PC-9 (cell line): ENCODE measurements around the gene NLGN2. TPM values are rescaled to one million over a fixed set of nuclear protein-coding genes. Genes with fewer than 3 reads are reported as not detected.

ENCODE experiments used
- BruUV-seq: library from RNA; stranded (reverse); fragments of 400-500 nt; replicated peaks from 2 replicates; lab custom pipeline; 2021; lab: Mats Ljungman, UMichigan
- CTCF ChIA-PET: fragments of 300-600 bp; sonication (Branson Sonifier 250); formaldehyde crosslinking; loops from one replicate; lab custom pipeline; 2022; ENCODE audit warnings: antibody characterized with exemption; lab: Charles Lee
- POLR2A ChIA-PET: fragments of 300-600 bp; sonication (Branson Sonifier 250); formaldehyde crosslinking; loops from one replicate; lab custom pipeline; 2022; ENCODE audit warnings: antibody characterized with exemption; ENCODE audit not compliant: unreplicated experiment; lab: Charles Lee
- DNase-seq, 2 experiments: peaks; one replicate each; pipeline versions ENCODE4 v3.0.0 to v3.0.0-alpha.2; 2015 to 2022; ENCODE audit warnings: mixed read lengths in 1 of 2
- H2AFZ ChIP-seq: fragments of 200-600 bp; sonication (generic); 2 replicates; pipeline ENCODE4 v1.8.1; 2017; ENCODE audit warnings: antibody characterized with exemption
- H3F3A ChIP-seq: fragments of 200-600 bp; sonication (generic); 2 replicates; pipeline ENCODE4 v1.8.1; 2017; ENCODE audit warnings: antibody characterized with exemption, mild to moderate bottlenecking, low read depth; ENCODE audit not compliant: insufficient read depth
- H3K27ac ChIP-seq: fragments of 200-600 bp; sonication (generic); 2 replicates; pipeline ENCODE4 v1.6.1; 2016; ENCODE audit warnings: mixed run types
- H3K27me3 ChIP-seq: fragments of 200-600 bp; sonication (generic); 2 replicates; pipeline ENCODE4 v1.6.1; 2016; ENCODE audit warnings: low read depth, mixed run types; ENCODE audit not compliant: insufficient read depth
- H3K36me3 ChIP-seq: fragments of 200-600 bp; sonication (generic); 2 replicates; pipeline ENCODE4 v1.6.1; 2016; ENCODE audit warnings: low read depth, mixed run types
- H3K4me1 ChIP-seq: fragments of 200-600 bp; sonication (generic); replicated peaks from 2 replicates; pipeline ENCODE4 v1.6.1; 2016; ENCODE audit warnings: mixed run types; ENCODE audit not compliant: insufficient read depth
- H3K4me2 ChIP-seq: fragments of 200-600 bp; sonication (generic); 2 replicates; pipeline ENCODE4 v1.6.1; 2017; ENCODE audit warnings: mixed run types
- H3K4me3 ChIP-seq: fragments of 200-600 bp; sonication (generic); 2 replicates; pipeline ENCODE4 v1.6.1; 2016; ENCODE audit warnings: mixed run types
- H3K79me2 ChIP-seq: fragments of 200-600 bp; sonication (generic); 2 replicates; pipeline ENCODE4 v1.6.1; 2017; ENCODE audit warnings: low read depth, mixed run types
- H3K9me2 ChIP-seq: fragments of 200-600 bp; sonication (generic); 2 replicates; pipeline ENCODE4 v1.8.1; 2017; ENCODE audit warnings: mild to moderate bottlenecking; ENCODE audit not compliant: insufficient read depth
- H3K9me3 ChIP-seq: fragments of 200-600 bp; sonication (generic); 2 replicates; pipeline ENCODE4 v1.8.1; 2016; ENCODE audit warnings: low read depth; ENCODE audit not compliant: insufficient read depth
- H4K20me1 ChIP-seq: fragments of 200-600 bp; sonication (generic); 2 replicates; pipeline ENCODE4 v1.8.1; 2017; ENCODE audit not compliant: insufficient read depth
- CTCF ChIP-seq: fragments of 200-600 bp; sonication (generic); conservative IDR thresholded peaks from 2 replicates; pipeline ENCODE4 v1.6.1; 2017; ENCODE audit warnings: mixed run types, antibody characterized with exemption, mild to moderate bottlenecking, moderate library complexity
- EZH2 ChIP-seq: fragments of 200-600 bp; sonication (generic); IDR thresholded peaks from 2 replicates; pipeline ENCODE4 v1.8.0; 2017; ENCODE audit warnings: antibody characterized with exemption, low read depth
- intact Hi-C: fragments of 100-400 bp; cut with micrococcal nuclease; formaldehyde crosslinking; loops from one replicate; pipeline ENCODE4 v1.10.0; 2022; ENCODE audit not compliant: unreplicated experiment
- total RNA-seq: library from RNA; stranded (reverse); gene quantifications from 2 replicates; pipeline ENCODE4 v1.2.3, GENCODE V29; 2021

Gene NLGN2
- total RNA-seq, 1 experiment from 2014 or later: 86.3 TPM

DNA sequence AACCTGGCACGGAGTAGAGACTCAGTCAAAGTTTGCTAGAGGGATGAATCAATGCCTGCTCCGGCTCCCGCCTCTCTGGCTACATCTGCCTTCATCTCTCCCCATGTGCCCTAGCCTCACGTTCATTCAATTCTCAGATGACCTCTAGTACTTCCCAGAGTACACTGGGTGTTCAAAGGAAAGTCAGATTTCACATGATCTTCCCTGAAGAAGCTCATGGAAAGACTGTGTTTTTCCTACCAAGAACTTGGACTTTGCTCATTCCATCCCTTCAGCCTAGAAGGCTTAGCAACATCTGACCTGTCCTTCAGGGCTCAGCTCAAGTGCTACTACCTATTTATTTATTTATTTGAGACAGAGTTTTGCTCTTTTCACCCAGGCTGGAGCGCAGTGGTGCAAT is 37.8 kb upstream of the NLGN2 start:
- no peak overlapping the region for H2AFZ ChIP-seq
- ChIA-PET CTCF (no interaction called here), POLR2A (no interaction called here)
- H3K27me3 ChIP-seq: no peaks in the 10 kb centered on the region
- DNase-seq: no peak
- H3F3A ChIP-seq: no peaks in the 10 kb centered on the region
- no peak overlapping the region for H3K4me2 ChIP-seq
- no peaks in the 10 kb centered on the region for H3K79me2 ChIP-seq
- no TSS peak for BruUV-seq
- no peak overlapping the region for H3K27ac ChIP-seq
- no peaks in the 10 kb centered on the region for H3K9me2 ChIP-seq
- no peaks in the 10 kb centered on the region for H3K9me3 ChIP-seq
- H3K36me3 ChIP-seq: no peaks in the 10 kb centered on the region
- H4K20me1 ChIP-seq: no peaks in the 10 kb centered on the region
- H3K4me1 ChIP-seq: no peaks in the 10 kb centered on the region
- no peak overlapping the region for H3K4me3 ChIP-seq
- intact Hi-C loops: no loop called here
- no peak for TF ChIP-seq CTCF
- TF ChIP-seq EZH2: no peak

GRCh38 chr17:7370853-7371252 is 36.8 kb upstream of the NLGN2 start:
- CTCF ChIA-PET: interaction anchor here (0.6 to 0.7 kb wide), 2 partner anchors 33 to 72 kb away, joined by 3 to 6 read pairs; partner anchors contain the start of gene TMEM256
- POLR2A ChIA-PET: interaction anchor here (0.6 kb wide), 1 partner anchor 23 kb away, joined by 11 read pairs; no protein-coding TSS in a partner anchor

GRCh38 chr17:7374353-7374752 is 33.3 kb upstream of the NLGN2 start:
- Histone ChIP-seq H3F3A (no peaks in the 10 kb centered on the region), H3K4me2 (no peak overlapping the region), H4K20me1 (no peaks in the 10 kb centered on the region), H3K36me3 (no peaks in the 10 kb centered on the region), H3K9me3 (no peaks in the 10 kb centered on the region), H3K27ac (no peak overlapping the region), H3K4me3 (no peak overlapping the region), H3K4me1 (no peaks in the 10 kb centered on the region), H3K27me3 (no peaks in the 10 kb centered on the region), H3K9me2 (no peaks in the 10 kb centered on the region), H3K79me2 (no peaks in the 10 kb centered on the region), H2AFZ (no peak overlapping the region)
- TF ChIP-seq CTCF (no peak), EZH2 (no peak)
- ChIA-PET CTCF (interaction anchor here (0.6 kb wide), 1 partner anchor 197 kb away, joined by 5 read pairs; no protein-coding TSS in a partner anchor), POLR2A (no interaction called here)
- BruUV-seq: no TSS peak
- DNase-seq: no peak
- intact Hi-C loops: no loop called here

More at GRCh38 chr17:7370853-7371252, 36.8 kb upstream of the NLGN2 start:
- H3K79me2 ChIP-seq: no peaks in the 10 kb centered on the region
- H3F3A ChIP-seq: no peaks in the 10 kb centered on the region
- no peaks in the 10 kb centered on the region for H3K36me3 ChIP-seq
- no peaks in the 10 kb centered on the region for H3K9me2 ChIP-seq
- intact Hi-C loops: no loop called here
- no peak for DNase-seq
- no peaks in the 10 kb centered on the region for H3K27me3 ChIP-seq
- TF ChIP-seq CTCF (no peak), EZH2 (no peak)
- H3K4me2 ChIP-seq: no peak overlapping the region
- no TSS peak for BruUV-seq
- H4K20me1 ChIP-seq: no peaks in the 10 kb centered on the region
- H3K27ac ChIP-seq: no peak overlapping the region
- no peaks in the 10 kb centered on the region for H3K9me3 ChIP-seq
- H2AFZ ChIP-seq: no peak overlapping the region
- H3K4me3 ChIP-seq: no peak overlapping the region
- no peaks in the 10 kb centered on the region for H3K4me1 ChIP-seq
